Glutamatergic neuron (in vitro differentiated cells): ENCODE results near the gene MRTFA. TPM values are rescaled to one million over a fixed set of nuclear protein-coding genes. Genes with fewer than 3 reads are reported as not detected.

ENCODE experiments used
- DNase-seq: peaks from one replicate; pipeline ENCODE4 v3.0.0; 2022
- H3K27ac Mint-ChIP-seq: one replicate; pipeline ENCODE4 v1.8.0; 2020; ENCODE audit warnings: mild to moderate bottlenecking, mixed read lengths, inconsistent platforms; ENCODE audit not compliant: unreplicated experiment
- H3K27me3 Mint-ChIP-seq: one replicate; pipeline ENCODE4 v1.8.0; 2020; ENCODE audit warnings: mild to moderate bottlenecking, moderate library complexity, mixed read lengths, inconsistent platforms; ENCODE audit not compliant: unreplicated experiment
- H3K36me3 Mint-ChIP-seq: one replicate; pipeline ENCODE4 v1.8.0; 2020; ENCODE audit warnings: mild to moderate bottlenecking, mixed read lengths, inconsistent platforms; ENCODE audit not compliant: unreplicated experiment
- H3K4me1 Mint-ChIP-seq: one replicate; pipeline ENCODE4 v1.8.0; 2020; ENCODE audit warnings: mild to moderate bottlenecking, low read depth, mixed read lengths, inconsistent platforms; ENCODE audit not compliant: unreplicated experiment
- H3K4me3 Mint-ChIP-seq: one replicate; pipeline ENCODE4 v1.8.0; 2020; ENCODE audit warnings: mild to moderate bottlenecking, mixed read lengths, inconsistent platforms; ENCODE audit not compliant: unreplicated experiment
- H3K9me3 Mint-ChIP-seq: one replicate; pipeline ENCODE4 v1.8.0; 2020; ENCODE audit warnings: mild to moderate bottlenecking, moderate library complexity, mixed read lengths, inconsistent platforms; ENCODE audit not compliant: unreplicated experiment
- CTCF ChIP-seq: fragments of 200-600 bp; sonication (generic); IDR thresholded peaks from one replicate; pipeline ENCODE4 v1.5.0; 2021; ENCODE audit not compliant: partially characterized antibody, unreplicated experiment
- total RNA-seq: library from RNA; stranded (reverse); fragmentation: NEBNext Ultra II Directional; extraction: Animal tissue kit (Norgen Biotek cat#: 25700); gene quantifications from one replicate; pipeline ENCODE4 v1.2.1, GENCODE V29; 2021; ENCODE audit not compliant: unreplicated experiment

Gene MRTFA
- total RNA-seq, 1 donor from 2014 or later: 91.7 TPM

DNA sequence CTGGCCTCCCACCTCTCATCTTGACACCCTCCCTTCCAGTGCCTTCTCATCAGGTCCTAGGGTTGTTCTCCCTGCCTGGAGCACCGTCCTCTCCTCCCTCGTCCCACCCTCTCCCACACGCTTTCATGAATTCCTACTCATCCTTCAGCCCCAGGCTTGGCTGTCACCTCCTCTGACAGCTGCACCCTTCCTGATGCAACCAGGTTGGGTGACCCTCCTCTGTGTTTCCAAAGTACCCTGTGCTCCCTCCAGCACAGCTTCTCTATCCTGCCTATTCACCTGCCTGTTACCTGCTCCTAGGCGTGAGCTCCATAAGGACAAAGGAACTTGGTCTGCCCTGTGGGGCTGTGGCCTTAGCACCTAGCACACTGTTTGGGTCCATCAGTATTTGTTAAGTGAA is 207.7 kb downstream of the MRTFA start:
- Mint-ChIP-seq H3K27me3 (peaks cover 10% of the 10 kb centered on the region), H3K27ac (peak overlapping the region; percentile 13), H3K4me1 (peaks cover 20% of the 10 kb centered on the region), H3K36me3 (peaks cover 4% of the 10 kb centered on the region), H3K9me3 (peaks cover 13% of the 10 kb centered on the region), H3K4me3 (no peak overlapping the region)
- DNase-seq: no peak
- TF ChIP-seq CTCF: no peak

DNA sequence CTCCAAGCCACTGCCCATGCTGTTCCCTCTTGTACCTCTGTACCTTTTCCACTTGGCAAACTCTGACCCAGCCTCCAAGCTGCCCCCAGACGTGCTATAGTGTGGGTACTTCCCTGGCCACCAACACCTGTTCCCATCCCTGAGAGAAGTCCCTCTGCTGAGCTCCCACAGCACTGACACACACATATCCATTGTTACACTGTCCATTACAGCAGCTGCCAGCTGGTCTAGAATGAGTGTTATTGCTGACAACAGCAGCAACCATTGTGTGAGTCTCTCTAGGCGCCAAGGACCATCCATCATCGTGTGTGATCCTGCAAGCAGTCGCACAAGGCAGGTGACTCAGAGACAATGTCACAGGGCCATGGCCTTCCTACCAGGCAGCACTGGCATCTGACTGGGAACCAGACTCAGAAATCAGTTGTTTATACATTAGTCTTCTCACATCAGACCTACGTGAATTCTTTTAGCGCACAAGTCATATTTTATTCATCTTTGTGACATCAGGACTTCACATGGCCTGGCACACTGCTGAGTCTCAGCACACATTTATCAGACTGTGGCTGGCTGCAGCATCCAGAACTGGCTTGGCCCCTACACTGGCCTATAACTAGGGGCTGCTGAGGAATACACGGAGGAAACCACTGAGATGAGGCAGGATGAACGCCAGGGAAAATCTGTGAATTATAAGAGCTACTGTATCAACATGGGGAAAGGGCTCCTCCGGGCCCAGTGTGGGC is 209.8 kb downstream of the MRTFA start:
- H3K9me3 Mint-ChIP-seq: peaks cover 17% of the 10 kb centered on the region
- DNase-seq: no peak
- peak overlapping the region; percentile 3 for H3K4me3 Mint-ChIP-seq
- TF ChIP-seq CTCF: no peak
- peak overlapping the region; percentile 31 for H3K27ac Mint-ChIP-seq
- peaks cover 26% of the 10 kb centered on the region for H3K4me1 Mint-ChIP-seq
- H3K27me3 Mint-ChIP-seq: peaks cover 14% of the 10 kb centered on the region
- peaks cover 17% of the 10 kb centered on the region for H3K36me3 Mint-ChIP-seq

DNA sequence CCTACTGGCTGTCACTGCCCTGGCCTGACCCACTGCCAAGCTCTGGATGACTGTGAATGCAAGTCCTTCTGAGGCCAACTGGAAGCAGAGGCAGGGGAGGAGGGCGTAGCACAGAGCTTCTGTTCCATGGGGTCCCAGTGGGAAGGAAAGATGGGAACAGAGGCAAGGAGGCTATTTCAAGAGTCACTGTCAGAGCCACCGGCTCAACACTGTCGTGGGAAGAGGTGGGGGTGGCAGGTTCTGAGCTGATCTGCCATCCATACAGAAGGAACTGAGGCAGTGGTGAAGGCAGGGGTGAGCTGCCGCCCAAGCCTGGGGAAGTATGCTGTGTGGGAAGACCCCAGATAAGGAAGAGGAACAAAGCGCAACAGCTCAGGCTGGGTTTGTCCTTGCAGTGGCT is 211.4 kb downstream of the MRTFA start:
- H3K27ac Mint-ChIP-seq: peak overlapping the region; percentile 82
- DNase-seq: no peak
- peaks cover 22% of the 10 kb centered on the region for H3K36me3 Mint-ChIP-seq
- peaks cover 26% of the 10 kb centered on the region for H3K4me1 Mint-ChIP-seq
- H3K9me3 Mint-ChIP-seq: peaks cover 19% of the 10 kb centered on the region
- no peak for TF ChIP-seq CTCF
- peaks cover 15% of the 10 kb centered on the region for H3K27me3 Mint-ChIP-seq
- no peak overlapping the region for H3K4me3 Mint-ChIP-seq

DNA sequence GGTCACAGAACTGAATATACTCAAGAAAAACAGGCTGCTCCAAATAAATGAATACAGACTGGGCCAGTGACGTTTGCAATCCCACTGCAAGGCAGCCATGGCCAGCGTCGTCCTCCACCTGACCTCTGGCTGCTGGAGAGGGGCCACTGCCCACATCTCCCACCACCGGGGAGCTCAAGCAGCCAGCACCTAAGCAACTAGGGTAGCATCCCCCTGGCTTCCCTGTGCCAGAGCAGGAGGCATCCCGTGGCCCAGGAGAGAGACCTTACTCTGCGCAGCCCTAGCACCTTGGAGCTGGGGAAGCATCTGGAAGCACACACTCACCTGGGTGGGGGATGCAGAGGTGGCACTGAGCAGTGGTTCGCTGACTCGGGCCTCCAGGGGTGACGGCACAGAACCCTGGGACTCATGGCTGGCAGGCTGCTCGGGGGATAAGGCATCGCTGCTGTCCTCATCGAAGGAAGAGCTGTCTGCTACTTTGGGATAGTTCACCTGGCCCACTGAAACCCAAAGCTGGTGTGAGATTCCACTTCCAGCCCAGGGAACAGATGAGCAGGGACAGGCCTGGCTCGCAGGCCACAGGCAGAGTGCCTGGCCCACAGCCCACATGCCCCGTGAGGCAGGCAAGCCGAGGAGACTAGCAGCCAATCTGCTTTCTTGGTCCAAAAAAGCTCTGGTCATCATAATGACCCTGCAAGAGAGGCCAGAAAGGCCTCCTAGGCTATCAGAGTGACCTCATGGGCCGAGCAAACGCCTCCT is 212.5 kb downstream of the MRTFA start:
- TF ChIP-seq CTCF: no peak
- Mint-ChIP-seq H3K27me3 (peaks cover 18% of the 10 kb centered on the region), H3K4me1 (peaks cover 29% of the 10 kb centered on the region), H3K36me3 (peaks cover 22% of the 10 kb centered on the region), H3K4me3 (no peak overlapping the region), H3K9me3 (peaks cover 22% of the 10 kb centered on the region), H3K27ac (no peak overlapping the region)
- no peak for DNase-seq

DNA sequence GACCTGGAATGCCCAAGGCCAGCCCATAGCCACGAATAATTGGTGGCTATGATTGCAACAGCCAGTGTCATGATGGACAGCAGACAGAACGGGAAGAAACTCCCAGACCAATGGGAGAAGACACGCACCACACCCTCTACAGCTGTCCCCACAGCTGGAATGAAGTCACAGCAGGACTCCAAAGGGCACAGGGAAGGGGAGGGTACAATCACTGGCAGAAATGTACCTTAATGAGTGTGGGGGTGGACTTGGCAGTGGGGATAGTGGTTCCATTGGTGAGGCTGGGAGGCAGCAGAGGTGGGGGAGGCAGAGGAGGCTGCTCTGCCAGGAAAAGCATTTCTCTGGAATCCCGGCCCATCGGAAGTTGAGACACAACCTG is 213.2 kb downstream of the MRTFA start:
- Mint-ChIP-seq H3K27ac (peak overlapping the region; percentile 5), H3K4me3 (no peak overlapping the region), H3K36me3 (peaks cover 18% of the 10 kb centered on the region), H3K4me1 (peaks cover 26% of the 10 kb centered on the region), H3K27me3 (peaks cover 18% of the 10 kb centered on the region), H3K9me3 (peaks cover 22% of the 10 kb centered on the region)
- no peak for DNase-seq
- TF ChIP-seq CTCF: no peak
